Uterus (tissue), 2 donors: ENCODE results near the gene DPP10.

Experiments used
- POLR2A ChIP-seq, 2 donors: fragments of 450-650 bp; IDR thresholded peaks; one replicate each; pipeline ENCODE4 v1.6.1; 2016; ENCODE audit warnings: antibody characterized with exemption in 2 of 2, mild to moderate bottlenecking in 1 of 2, moderate library complexity in 1 of 2
- TF ChIP-seq, protein P1 (sequence below), 4 experiments: fragments of 200-600 bp in 2 of 4; fragments of 450-650 bp in 2 of 4; sonication (generic) in 2 of 4; IDR thresholded peaks; one replicate each; pipeline ENCODE4 v1.5.1; 2016 to 2019; ENCODE audit warnings: antibody characterized with exemption in 4 of 4, mild to moderate bottlenecking in 2 of 4, moderate library complexity in 1 of 4

- TF ChIP-seq, protein P1, sequence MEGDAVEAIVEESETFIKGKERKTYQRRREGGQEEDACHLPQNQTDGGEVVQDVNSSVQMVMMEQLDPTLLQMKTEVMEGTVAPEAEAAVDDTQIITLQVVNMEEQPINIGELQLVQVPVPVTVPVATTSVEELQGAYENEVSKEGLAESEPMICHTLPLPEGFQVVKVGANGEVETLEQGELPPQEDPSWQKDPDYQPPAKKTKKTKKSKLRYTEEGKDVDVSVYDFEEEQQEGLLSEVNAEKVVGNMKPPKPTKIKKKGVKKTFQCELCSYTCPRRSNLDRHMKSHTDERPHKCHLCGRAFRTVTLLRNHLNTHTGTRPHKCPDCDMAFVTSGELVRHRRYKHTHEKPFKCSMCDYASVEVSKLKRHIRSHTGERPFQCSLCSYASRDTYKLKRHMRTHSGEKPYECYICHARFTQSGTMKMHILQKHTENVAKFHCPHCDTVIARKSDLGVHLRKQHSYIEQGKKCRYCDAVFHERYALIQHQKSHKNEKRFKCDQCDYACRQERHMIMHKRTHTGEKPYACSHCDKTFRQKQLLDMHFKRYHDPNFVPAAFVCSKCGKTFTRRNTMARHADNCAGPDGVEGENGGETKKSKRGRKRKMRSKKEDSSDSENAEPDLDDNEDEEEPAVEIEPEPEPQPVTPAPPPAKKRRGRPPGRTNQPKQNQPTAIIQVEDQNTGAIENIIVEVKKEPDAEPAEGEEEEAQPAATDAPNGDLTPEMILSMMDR (IDR thresholded peaks at IDR 0.05): no peak
- TF ChIP-seq POLR2A (IDR thresholded peaks at IDR 0.05): no peak
Measured at GRCh38 chr2:114527330-114527983, 85.0 kb downstream of the DPP10 start.
